C1 segment of cervical spinal cord (tissue), 14 donors: ENCODE results near the gene MGAT4B.

Experiments
- DNase-seq, 14 donors: peaks; one replicate each; lab custom pipeline; 2025; lab: John Stamatoyannopoulos, UW

Gene MGAT4B

GRCh38 chr5:179812135-179812825 lies 5.6 kb upstream of the MGAT4B start:
- peak in 1 of 14 donors; percentile 97 for DNase-seq

- peak in 10 of 14 donors; percentile 27 to 76 (median 46) for DNase-seq
Measured at GRCh38 chr5:179805529-179806249, 977 bp downstream of the MGAT4B start.

- no peak for DNase-seq
Measured at GRCh38 chr5:179805070-179805528, 1.6 kb downstream of the MGAT4B start.

GRCh38 chr5:179804555-179804947 lies 2.1 kb downstream of the MGAT4B start:
- DNase-seq, result no peak

GRCh38 chr5:179803651-179804554 lies 2.8 kb downstream of the MGAT4B start:
- DNase-seq, result no peak

GRCh38 chr5:179802950-179803562 lies 3.6 kb downstream of the MGAT4B start:
- no peak for DNase-seq

GRCh38 chr5:179802207-179802883 lies 4.3 kb downstream of the MGAT4B start:
- peak in 1 of 14 donors; percentile 84 for DNase-seq

GRCh38 chr5:179801304-179802206 lies 5.1 kb downstream of the MGAT4B start:
- peak in 6 of 14 donors; percentile 5 to 38 (median 28) for DNase-seq

DNA sequence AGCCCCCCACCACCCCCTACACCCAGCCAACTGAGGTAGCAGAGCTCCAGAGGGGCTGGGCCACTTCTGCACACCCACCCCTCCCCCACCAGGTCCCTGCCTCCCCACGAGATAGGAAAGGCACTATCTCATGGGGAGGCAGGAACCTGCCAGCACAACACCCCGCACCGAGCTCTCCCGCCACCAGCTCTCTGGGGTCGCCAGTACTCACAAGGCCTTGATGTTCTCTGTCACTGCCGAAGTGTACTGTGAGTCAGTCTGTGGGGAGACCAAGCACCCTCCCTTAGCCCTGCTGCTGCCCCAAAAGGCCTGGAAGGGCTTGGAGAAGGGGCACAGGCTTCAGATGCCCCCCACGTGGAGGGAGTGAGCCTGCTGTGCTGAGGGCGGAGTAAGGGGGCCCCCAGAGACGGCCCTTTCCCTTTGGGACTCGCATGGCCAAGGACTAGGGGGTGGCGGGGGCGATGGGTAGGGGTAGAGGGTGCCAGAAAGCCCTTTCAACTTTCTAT lies 5.9 kb downstream of the MGAT4B start:
- DNase-seq, result no peak

DNA sequence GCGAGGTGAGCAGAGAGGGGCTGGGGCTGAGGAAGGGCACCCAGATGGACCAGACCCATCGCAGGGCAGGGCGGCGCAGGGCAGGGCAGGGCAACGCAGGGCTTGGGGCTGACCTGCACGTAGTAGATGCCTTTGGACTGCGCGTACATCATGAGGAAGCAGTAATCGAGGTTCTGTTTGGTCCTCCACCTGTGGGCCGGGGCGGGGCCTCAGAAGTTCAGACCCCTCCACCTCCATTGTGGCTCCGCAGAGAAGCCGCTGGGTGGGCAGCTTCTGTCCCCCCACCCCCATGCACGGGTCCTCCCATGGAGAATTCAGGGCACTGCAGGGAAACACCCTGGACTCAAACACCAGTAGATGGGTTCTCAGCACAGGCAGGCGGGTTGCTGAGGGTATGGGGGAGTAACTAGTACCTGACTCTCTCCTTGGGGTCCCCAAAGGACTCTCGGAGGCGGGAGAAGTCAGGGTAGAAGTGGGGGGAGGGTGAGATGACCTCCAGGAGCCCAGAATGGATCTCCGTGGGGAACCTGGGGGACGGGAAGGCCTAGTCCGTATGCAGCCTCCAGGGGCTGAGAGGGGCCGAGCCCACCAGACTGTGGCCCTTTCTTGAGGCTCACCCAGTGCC lies 6.5 kb downstream of the MGAT4B start:
- DNase-seq, result no peak

GRCh38 chr5:179799644-179799973 lies 7.1 kb downstream of the MGAT4B start:
- DNase-seq, result no peak

GRCh38 chr5:179798771-179799643 lies 7.7 kb downstream of the MGAT4B start:
- no peak for DNase-seq

DNA sequence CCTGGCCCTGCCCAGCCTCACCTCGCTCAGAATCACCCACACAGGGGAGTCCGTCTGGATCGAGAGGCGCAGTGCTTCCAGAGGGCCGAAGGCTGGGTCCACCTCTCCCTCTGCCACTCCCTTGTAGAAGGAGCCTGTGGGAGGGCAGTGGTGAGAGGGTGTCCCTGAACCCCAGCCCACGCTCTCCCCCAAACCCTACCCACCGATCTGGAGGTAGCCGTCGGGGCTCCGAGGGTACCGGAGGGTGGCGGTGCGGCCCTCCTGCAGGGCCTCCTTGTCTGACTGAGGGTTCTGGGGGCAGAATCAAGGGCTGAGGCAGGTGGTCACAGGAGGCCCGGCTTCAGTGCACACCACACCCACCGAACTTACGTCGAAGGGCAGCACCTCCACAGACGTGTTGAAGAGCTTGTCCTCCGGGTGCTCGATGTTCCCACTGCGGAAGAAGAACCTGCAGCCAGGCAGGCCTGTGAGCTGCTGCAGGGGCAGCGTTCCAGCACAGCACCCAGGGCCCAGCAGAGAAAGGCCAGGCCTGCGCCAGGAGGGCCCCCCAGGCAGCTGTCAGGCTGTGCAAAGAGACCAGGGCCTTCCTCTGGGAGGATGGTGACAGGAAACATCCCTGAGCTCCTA lies 8.4 kb downstream of the MGAT4B start:
- no peak for DNase-seq

DNA sequence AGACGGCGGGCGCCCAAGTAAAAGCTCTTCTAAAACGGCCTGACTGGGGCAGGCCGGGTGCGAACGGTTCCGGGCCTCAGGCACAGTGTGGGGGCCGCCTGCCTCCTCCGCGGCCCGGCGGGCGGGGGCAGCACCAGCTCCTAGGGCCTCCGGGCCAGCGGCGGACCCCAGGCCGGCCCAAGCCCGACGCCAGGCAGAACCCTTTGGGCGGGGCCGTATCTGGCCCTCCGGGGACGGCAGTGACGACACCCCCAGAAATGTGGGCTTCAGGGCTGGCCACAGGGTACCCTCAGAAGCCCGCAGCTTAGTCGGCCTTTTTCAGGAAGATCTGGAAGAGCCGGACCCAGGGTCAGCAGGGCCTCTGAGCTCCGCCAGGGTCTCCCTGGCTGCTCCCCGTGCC lies 8.9 kb downstream of the MGAT4B start:
- no peak for DNase-seq

GRCh38 chr5:179796877-179797608 lies 9.6 kb downstream of the MGAT4B start:
- no peak for DNase-seq

- DNase-seq, result peak in 13 of 14 donors; percentile 31 to 84 (median 64)
Measured at GRCh38 chr5:179795863-179796833, 10.5 kb downstream of the MGAT4B start.
